Mucosa of descending colon (tissue), 3 donors: Measurements from ENCODE around the gene PMEPA1. TPM values are rescaled to one million over a fixed set of nuclear protein-coding genes. Genes with fewer than 3 reads are reported as not detected.
A peak's percentile ranks its signal among the peaks of the same experiment; 100 is the strongest.

Experiments used
- ATAC-seq: fragments of 200-7000 bp; cut with Tn5 transposase; one replicate; pipeline ENCODE4 v1.9.1; 2020; ENCODE audit warnings: mild to moderate bottlenecking, moderate library complexity
- DNase-seq, 3 donors: peaks; one replicate each; pipeline ENCODE4 v3.0.0-alpha.2; 2020
- H3K36me3 ChIP-seq: fragments of 200-600 bp; one replicate; pipeline ENCODE4 v1.8.0; 2021; ENCODE audit warnings: low read depth, mild to moderate bottlenecking
- H3K4me1 ChIP-seq: fragments of 200-600 bp; one replicate; pipeline ENCODE4 v1.8.0; 2021; ENCODE audit warnings: low read depth, mild to moderate bottlenecking
- H3K4me3 ChIP-seq: fragments of 200-600 bp; one replicate; pipeline ENCODE4 v1.8.0; 2021; ENCODE audit warnings: mild to moderate bottlenecking
- H3K9me3 ChIP-seq: fragments of 200-600 bp; one replicate; pipeline ENCODE4 v1.8.0; 2021; ENCODE audit warnings: mild to moderate bottlenecking
- intact Hi-C, 2 donors: fragments of 100-400 bp; cut with DNase I in 1 of 2; cut with micrococcal nuclease in 1 of 2; formaldehyde crosslinking; loops; one replicate each; pipeline versions ENCODE4 v1.11.0 to v1.11.1; 2022; cut with DNase I, micrococcal nuclease
- total RNA-seq, 3 donors: library from RNA; stranded (reverse); fragmentation: NEBNext Ultra II Directional in 2 of 3; extraction: Animal tissue kit (Norgen Biotek cat#: 25700) in 2 of 3; gene quantifications; one replicate each; pipeline versions ENCODE4 v1.2.1 to v1.2.4, GENCODE V29; 2021 to 2023
- TF ChIP-seq, protein P1 (sequence below): fragments of 200-600 bp; IDR thresholded peaks from one replicate; pipeline ENCODE4 v1.8.0; 2022; ENCODE audit warnings: antibody characterized with exemption, mild to moderate bottlenecking
- donor health status: DM: no; HTN: no; CAD: no; lungs with moderate emphysema.
- donor health status: DM: no; HTN: no; CAD: no.
- donor health status: DM: no; HTN: yes; CAD: no.

PMEPA1 gene
- total RNA-seq, 3 donors from 2014 or later = 18.5 to 35.5 (median 23.5) TPM

DNA sequence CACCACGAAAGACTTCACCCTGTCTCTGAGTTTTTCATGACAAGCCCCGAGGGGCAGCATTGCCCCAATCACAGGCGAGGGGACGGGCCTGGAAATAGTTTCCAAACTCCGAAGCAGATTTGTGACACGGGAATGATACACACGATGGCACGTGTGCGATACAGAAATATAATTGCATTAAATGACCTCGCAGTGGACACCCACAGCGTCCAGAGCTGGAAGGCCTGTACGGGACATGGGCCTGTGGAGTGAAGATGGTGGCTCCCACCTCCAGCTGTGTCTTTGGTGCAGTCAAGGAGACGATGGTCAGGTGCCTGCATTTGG lies 43.0 kb downstream of the PMEPA1 start:
- Histone ChIP-seq H3K4me1 (peaks cover 5% of the 10 kb centered on the region), H3K36me3 (no peaks in the 10 kb centered on the region), H3K9me3 (no peaks in the 10 kb centered on the region), H3K4me3 (no peak overlapping the region)
- TF ChIP-seq, protein P1, sequence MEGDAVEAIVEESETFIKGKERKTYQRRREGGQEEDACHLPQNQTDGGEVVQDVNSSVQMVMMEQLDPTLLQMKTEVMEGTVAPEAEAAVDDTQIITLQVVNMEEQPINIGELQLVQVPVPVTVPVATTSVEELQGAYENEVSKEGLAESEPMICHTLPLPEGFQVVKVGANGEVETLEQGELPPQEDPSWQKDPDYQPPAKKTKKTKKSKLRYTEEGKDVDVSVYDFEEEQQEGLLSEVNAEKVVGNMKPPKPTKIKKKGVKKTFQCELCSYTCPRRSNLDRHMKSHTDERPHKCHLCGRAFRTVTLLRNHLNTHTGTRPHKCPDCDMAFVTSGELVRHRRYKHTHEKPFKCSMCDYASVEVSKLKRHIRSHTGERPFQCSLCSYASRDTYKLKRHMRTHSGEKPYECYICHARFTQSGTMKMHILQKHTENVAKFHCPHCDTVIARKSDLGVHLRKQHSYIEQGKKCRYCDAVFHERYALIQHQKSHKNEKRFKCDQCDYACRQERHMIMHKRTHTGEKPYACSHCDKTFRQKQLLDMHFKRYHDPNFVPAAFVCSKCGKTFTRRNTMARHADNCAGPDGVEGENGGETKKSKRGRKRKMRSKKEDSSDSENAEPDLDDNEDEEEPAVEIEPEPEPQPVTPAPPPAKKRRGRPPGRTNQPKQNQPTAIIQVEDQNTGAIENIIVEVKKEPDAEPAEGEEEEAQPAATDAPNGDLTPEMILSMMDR = no peak
- intact Hi-C loops = no loop called here
- ATAC-seq = no peak
- DNase-seq = no peak

- no peak overlapping the region for H3K4me3 ChIP-seq
- DNase-seq = peak in 2 of 3 donors; percentile 19 to 27
- intact Hi-C loops = no loop called here
- H3K4me1 ChIP-seq = peaks cover 5% of the 10 kb centered on the region
- H3K36me3 ChIP-seq = no peaks in the 10 kb centered on the region
- TF ChIP-seq, protein P1 = no peak
- ATAC-seq = no peak
- no peaks in the 10 kb centered on the region for H3K9me3 ChIP-seq
Observed at GRCh38 chr20:57666106-57666833, 43.5 kb downstream of the PMEPA1 start.

DNA sequence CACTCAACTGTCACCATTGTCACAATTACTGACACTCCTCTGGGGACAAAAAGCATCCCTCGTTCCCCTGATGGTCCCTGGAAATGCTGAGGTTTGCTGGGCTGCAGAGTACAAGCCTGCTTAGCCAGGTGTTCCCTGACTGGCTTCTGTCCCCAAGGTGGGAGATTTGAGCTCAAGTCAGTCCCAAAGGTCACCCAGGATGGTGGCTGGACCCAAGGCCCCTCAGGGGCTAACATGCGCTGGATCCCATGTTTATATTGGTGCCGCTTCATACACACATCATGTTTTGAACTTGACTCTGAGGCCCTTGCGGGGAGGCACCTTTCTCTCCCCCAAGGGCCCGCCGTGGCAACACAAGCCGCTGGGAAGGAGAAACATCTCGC lies 44.2 kb downstream of the PMEPA1 start:
- H3K4me3 ChIP-seq = no peak overlapping the region
- TF ChIP-seq, protein P1 = no peak
- intact Hi-C loops = no loop called here
- no peaks in the 10 kb centered on the region for H3K36me3 ChIP-seq
- H3K4me1 ChIP-seq = peaks cover 5% of the 10 kb centered on the region
- ATAC-seq = no peak
- no peaks in the 10 kb centered on the region for H3K9me3 ChIP-seq
- DNase-seq = peak in 1 of 3 donors; percentile 9

DNA sequence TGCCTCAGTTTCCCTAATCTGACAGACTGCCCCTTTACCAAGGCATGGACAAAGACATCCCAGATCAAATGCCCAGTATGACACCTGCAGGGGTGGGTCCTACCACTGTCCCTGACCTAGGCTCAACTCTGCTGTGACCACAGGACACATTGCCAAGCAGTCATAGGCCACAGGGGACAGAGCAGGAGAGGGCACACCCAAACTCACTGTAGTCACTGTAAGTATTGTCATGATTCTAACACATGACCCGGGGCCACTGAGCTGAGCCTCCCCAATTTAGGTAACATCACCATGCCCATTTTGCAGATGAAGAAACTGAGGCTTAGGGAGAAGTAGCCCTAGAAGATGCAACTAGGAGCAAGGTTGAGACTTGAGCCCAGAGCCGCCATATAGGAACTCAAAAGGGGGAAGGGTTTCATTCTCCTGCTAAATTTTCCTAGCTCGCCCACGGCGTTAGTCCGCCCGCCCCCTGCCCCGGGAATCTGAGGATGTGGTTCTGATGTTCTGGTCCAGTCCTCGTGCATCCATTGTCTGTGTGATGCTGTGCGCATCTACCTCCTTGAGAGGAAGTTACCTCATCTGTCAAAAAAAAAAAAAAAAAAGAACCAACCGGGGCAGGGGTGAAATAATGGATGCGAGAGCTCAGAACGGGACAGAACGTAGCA lies 44.8 kb downstream of the PMEPA1 start:
- peak in 1 of 3 donors; percentile 19 for DNase-seq
- no peak for ATAC-seq
- intact Hi-C loops = no loop called here
- H3K36me3 ChIP-seq = no peaks in the 10 kb centered on the region
- H3K4me1 ChIP-seq = peaks cover 5% of the 10 kb centered on the region
- no peak overlapping the region for H3K4me3 ChIP-seq
- H3K9me3 ChIP-seq = no peaks in the 10 kb centered on the region
- TF ChIP-seq, protein P1 = no peak

DNA sequence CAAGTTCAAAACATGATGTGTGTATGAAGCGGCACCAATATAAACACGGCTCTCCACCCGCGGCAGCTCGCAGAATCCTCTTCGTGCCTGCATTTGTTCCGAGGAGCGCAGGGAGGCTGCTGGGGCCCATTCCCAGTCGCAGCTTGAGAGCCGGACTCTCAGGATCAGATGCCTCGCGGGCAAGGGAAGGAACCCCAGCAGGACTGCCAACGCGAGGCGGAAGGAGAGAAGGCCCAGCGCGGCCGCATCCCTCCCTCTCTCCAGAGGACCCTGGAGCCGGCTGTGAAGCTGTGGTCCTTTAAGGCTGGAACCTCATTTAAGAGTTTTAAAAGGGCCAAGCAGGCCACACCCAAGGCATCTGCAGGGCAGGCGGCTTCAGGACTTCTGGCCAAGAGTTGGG lies 45.3 kb downstream of the PMEPA1 start:
- peak in 1 of 3 donors; percentile 27 for DNase-seq
- Histone ChIP-seq H3K4me3 (no peak overlapping the region), H3K4me1 (peaks cover 5% of the 10 kb centered on the region), H3K36me3 (no peaks in the 10 kb centered on the region), H3K9me3 (no peaks in the 10 kb centered on the region)
- TF ChIP-seq, protein P1 = no peak
- intact Hi-C loops = no loop called here
- no peak for ATAC-seq
